Pons (tissue), 1 donor: ENCODE results near the gene MBOAT2.
A peak's percentile ranks its signal among the peaks of the same experiment; 100 is the strongest.
"Not testable (repeated sequence)": the region's sequence is repeated elsewhere in the genome, so short reads cannot be mapped to it uniquely, and the experiment has no call there.

ENCODE experiments used
- DNase-seq: peaks from one replicate; pipeline ENCODE4 v3.0.0-alpha.2; 2016; ENCODE audit warnings: low spot score

MBOAT2 gene

DNA sequence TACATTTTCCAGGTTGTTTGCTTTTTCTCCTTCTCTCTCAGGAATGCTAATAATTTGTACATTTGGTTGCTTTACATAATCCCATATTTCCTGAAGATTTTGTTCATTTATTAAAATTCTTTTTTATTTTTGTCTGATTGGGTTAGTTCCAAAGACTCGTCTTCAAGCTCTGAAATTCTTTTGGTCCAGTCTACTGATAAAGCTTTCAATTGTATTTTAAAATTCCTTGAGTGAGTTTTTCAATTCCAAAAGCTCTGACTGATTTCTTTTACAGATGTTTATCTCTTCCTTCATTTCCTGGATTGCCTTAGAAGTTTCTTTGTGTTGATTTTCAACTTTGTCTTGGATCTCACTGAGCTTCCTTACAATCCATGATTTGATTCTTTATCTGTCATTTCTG is 50.0 kb downstream of the MBOAT2 start:
- no peak for DNase-seq

DNA sequence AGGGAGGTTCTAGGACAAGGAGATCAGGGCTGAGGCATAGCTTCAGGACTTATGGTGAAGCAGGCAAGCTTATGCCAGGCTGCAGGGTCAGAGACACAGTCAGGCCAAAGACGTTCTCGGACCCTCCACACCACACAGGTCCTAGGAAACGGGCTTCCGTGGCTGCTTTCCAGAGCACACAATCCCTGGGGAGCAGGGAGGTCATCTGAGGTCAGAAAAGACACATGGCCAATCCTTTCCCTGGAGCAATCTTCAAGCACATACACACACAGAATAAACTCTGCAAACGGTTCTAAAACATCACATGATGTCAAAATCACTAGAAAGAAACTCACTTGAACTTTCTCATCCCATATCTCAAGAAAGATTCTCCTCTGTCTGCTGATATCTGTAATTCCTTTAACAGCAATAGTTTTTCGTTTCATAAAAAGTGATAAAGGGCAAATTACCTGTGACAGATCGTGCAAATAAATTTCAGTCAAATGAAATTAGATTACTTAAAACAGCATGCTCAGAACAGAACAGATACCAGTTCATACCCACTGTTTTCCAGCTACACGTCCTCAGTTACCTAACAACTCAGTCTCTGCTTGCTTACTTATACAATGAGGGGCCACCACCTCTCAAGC is 63.9 kb downstream of the MBOAT2 start:
- DNase-seq: no peak

DNA sequence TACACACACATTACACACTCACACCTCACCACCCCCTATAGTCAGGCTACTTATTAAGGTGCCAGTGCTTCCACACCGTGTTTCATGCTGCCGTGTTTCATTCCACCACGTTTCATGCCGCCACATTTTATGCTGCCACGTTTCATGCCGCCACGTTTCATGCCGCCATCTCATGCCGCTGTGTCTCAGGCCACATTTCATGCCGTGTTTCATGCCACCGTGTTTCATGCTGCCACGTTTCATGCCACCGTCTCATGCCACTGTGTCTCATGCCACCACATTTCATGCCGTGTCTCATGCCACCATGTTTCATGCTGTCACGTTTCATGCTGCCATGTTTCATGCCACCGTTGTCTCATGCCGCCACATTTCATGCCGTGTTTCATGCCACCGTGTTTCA is 65.1 kb downstream of the MBOAT2 start:
- no peak for DNase-seq

DNA sequence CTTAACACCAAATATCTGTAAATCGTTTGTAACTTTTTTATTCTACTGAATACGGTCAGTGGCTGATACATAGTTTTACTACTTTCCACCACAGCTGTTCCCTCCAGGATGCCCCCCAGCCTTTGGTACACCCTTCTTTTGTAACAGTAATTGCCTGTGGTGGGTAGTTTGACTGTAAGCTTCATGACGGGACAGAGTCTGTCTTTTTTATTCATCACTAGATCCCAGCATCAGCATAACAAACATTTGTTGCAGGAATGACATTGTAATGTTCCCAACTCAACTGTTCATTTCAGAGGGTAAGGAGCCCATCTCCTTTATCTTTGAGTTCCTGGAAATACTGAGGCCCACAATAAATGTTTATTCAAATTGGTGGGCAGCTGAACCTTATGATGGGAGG is 67.5 kb downstream of the MBOAT2 start:
- no peak for DNase-seq

DNA sequence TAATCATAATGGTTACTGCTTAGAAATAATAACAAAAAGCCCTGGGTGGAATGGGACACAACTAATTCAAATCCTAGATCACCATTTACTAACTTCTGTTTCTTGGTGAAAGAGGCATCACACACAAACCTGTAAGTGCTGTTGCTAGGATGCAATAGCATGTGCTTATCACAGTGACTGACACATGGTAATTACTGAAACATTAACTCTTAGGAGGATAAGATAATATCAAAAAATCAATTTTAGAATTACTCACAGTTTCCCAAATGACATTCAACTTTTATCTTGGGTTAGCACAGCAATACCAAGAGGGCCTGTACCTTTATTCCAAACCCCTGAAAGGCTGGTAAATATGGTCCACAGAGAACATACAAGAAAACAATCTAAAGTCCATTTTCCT is 69.1 kb downstream of the MBOAT2 start:
- DNase-seq: no peak

DNA sequence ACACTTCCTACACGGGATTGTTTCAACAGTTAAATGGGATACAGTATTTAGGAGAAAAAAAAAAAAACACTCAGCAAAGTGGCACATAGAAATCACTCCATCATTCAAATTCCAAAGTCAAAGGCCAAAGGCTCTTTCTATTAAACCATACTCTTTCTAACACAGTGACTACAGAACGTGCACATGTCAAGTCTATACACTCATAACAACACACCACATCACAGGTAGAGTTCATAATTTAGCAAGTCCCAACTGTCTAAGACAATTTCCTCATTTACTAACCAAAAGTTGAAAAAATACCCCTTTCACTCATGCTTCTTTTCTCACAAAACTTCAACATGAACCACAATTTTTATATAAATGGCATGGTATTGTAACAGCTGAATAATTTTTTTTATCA is 70.8 kb downstream of the MBOAT2 start:
- DNase-seq: no peak

DNA sequence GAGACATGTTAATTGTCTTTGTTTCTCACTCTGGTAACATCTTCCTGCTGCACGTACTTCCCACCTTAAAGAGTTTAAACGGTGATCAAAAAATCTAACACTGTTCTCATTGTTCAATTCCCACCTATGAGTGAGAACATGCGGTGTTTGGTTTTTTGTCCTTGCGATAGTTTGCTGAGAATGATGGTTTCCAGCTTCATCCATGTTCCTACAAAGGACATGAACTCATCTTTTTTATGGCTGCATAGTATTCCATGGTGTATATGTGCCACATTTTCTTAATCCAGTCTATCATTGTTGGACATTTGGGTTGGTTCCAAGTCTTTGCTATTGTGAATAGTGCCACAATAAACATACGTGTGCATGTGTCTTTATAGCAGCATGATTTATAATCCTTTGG is 73.3 kb downstream of the MBOAT2 start:
- DNase-seq: not testable (repeated sequence)

DNA sequence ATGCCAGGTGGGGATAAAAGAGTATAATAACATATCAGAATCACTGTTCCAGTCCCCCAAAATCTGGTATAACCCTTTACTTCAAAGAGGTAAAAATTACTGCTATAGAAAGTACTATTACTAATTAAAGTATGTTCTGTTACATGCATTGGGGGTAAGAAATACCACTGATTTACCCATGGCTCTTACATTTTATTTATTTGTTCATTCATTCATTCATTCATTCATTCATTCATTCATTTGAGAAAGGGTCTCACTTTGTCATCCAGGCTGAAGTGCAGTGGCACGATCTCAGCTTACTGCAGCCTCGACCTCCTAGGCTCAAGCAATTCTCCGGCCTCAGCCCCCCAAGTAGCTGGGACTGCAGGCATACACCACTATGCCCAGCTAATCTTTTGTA is 74.4 kb downstream of the MBOAT2 start:
- no peak for DNase-seq

DNA sequence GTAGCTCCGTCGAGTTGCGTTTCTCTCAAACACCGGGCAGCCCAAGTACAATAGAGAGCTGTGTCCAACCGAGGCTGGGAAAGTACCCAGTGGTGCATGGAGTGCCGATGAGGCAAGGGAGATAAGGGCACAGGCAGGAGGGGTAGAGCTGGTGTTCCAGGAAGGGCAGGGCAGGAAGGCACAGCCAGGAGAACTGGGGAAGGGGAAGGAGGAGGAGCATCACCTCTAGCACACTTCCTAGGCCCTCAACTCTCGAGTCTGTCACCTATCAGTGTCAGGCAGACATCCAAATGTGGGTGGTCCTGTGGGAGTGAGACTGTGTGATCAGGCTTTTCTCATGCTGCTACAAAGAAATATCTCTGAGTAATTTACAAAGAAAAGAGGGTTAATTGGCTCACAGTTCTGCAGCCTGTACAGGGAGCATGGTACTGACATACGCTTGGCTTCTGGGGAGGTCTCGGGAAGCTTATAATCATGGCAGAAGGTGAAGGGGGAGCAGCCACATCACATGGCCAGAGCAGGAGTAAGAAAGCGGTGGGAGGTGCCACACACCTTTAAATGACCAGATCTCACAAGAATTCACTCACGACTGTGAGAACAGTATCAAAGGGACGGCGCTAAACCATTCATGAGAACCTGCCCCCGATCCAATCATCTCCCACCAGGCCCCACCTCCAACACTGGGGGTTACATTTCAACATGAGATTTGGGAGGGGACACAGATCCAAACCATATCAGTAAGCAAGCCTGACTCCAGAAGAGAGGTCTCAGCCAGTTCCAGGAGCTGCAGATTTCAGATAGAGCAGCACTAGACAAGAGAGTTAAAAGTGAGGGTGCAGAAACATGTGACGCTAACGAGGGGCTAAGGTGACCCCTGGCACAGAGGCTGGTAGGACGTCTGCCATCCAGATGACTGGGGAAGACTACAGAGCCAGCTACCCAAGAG is 75.7 kb downstream of the MBOAT2 start:
- DNase-seq: peak; percentile 92

DNA sequence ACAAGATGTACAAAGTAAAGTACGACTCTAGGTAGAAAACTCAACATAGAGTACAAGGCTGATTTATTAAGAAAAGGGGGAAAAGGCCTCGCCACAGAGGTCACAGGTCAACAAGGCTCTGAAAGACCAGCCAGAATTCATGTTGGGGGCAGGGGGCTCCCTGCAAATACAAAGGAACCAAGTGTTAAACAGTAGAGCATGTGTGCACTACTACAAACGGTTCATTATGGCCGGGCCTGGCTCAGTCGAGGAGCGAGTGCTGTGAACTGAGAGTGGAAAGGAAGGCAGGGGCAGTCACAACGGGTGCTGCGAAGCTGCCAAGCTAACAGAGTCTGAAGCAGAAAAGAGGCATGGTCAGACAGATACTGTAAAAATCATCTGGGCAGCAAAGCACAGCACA is 77.1 kb downstream of the MBOAT2 start:
- peak; percentile 97 for DNase-seq

DNA sequence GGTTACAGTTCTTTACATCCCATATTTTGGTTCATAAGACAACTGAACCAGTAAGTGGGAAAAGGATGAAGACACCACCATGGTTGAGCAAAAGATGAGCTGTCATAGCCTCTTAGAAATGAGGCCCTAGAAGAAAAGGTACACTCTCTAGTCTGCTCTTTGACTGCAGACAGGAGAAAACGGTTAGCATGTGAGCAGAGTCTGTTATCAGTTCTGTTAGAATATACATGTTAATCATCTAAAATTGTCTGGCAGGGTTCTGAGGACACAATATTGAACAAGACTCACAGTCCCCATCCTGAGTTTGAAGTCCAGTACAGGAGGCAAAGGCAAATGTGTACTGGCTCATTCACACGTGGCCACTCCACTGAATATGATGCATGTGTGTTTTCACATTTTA is 78.1 kb downstream of the MBOAT2 start:
- DNase-seq: peak; percentile 26

DNA sequence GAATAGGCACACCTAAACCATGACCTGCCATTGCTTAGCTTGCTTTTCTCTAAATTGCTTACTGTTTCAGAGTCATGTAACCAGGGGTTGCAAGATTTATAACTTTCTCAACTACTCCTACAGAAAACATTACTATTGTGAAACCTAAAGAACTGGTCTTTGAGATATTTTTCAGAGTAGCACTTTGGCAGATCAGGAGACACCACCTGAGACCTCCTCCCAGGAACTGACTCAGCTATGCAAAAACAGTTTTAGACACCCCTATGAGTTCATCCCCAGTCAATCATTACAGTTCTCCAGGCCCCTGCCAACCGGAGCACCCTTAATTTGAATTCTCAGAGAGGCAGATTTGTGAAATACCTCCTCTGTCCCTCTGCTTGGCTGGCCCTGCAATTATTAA is 80.3 kb downstream of the MBOAT2 start:
- DNase-seq: no peak

DNA sequence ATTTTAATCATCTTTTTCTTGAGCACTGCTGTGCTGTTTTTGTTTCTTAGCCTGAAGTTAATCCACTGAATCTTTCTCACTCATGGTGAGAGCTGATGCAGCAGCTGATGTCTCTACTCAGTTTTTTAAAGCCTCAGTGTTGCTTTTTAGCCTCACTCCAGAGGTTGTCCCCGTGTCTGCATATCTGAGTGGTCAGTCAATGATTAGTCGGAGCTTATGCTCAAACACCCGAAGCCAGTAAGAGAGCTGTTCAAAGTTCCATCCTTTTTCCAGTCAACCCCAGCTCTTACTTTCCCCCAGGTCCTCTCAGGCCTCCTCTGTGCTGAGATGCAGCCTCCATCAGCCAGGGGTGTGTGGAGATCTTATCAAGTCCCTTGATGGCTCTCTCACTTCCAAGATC is 81.1 kb downstream of the MBOAT2 start:
- DNase-seq: no peak

DNA sequence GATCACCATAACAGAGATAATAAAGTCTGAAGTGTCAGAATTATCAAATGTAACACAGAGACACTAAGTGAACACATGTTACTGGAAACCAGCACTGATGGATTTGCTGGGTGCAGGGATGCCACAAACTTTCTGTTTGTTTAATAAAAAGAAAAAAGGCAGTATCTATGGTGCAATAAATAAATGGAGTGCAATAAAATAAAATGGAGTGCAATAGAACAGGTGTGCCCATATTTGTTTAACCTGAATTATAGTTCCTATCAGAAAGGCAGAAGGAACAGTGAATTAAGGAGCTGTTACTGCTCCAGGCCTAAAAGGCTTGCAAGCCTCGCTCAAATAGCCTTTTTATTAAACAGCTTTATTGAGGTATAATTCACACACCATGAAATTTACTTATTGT is 85.1 kb downstream of the MBOAT2 start:
- DNase-seq: no peak

DNA sequence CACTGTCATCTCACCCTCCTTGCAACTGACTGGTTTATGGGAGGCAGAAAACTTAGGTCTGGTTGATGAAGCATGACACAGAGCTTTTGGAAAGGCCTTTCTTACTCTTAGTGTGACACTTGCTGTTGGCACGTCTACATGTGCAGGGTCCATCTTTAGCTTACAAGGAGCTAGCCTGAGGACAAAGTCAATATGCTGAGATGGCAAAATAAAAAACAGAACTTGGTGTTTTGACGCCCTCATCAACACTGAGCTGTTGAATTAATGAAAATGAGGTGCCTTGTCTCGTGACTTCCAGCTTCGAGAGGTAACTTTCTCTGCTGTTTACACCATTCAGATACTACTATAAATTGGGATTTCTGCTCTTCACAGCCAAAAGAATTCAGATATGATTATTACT is 87.5 kb downstream of the MBOAT2 start:
- no peak for DNase-seq

DNA sequence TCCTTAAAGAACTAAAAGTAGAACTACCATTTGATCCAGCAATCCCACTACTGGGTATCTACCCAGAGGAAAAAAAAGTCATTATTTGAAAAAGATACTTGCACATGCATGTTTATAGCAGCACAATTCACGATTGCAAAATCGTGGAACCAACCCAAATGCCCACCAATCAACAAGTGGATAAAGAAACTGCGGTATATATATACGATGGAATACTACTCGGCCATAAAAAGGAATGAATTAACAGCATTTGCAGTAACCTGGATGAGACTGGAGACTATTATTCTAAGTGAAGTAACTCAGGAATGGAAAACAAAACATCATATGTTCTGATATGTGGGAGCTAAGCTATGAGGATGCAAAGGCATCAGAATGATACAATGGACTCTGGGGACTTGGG is 89.7 kb downstream of the MBOAT2 start:
- not testable (repeated sequence) for DNase-seq

DNA sequence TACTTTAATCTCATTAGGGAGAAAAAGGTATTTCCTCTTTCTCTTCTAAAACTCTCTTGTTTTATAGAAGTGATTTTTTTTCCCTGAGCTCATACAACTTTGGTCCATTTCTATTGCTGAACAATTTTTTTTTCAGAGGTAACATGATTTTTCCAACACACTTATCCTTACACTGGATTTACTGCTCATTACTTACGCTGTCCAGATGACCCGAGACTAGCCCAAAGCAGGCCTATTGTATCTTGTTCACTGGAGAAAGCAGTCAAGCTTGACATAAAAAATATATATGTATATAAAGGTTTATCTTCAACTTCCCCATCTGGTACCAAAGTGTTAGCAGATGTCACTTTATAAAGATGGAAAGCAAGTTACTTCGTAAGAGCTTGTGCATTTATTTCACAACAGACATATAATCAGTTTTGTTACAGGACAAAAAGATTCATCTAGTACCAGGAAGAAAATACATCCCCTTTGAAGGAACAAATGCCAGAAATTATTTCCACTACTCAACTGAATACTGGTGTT is 95.7 kb downstream of the MBOAT2 start:
- DNase-seq: no peak

DNA sequence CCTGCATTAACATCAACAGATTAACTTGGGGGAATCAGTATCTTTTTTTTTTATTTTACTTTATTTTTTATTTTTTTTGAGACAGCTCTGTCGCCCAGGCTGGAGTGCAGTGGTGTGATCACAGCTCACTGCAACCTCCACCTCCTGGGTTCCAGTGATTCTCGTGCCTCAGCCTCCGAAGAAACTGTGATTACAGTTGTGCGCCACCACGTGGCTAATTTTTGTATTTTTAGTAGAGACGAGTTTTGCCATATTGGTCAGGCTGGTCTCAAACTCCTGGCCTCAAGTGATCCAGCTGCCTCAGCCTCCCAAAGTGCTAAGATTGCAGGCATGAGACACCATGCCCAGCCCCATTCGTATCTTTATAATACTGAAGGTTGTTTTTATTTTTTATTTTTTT is 99.6 kb downstream of the MBOAT2 start:
- not testable (repeated sequence) for DNase-seq

DNA sequence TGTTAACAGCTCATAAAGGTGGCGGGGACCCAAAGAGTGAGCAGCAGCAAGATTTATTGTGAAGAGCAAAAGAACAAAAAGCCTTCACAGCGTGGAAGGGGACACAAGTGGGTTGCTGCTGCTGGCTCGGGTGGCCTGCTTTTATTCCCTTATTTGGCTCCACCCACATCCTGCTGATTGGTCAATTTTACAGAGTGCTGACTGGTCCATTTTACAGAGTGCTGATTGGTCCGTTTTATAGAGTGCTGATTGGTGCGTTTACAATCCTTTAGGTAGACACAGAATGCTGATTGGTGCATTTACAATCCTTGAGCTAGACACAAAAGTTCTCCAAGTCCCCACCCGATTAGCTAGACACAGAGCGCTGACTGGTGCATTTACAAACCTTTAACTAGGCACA is 100.7 kb downstream of the MBOAT2 start:
- DNase-seq: not testable (repeated sequence)

DNA sequence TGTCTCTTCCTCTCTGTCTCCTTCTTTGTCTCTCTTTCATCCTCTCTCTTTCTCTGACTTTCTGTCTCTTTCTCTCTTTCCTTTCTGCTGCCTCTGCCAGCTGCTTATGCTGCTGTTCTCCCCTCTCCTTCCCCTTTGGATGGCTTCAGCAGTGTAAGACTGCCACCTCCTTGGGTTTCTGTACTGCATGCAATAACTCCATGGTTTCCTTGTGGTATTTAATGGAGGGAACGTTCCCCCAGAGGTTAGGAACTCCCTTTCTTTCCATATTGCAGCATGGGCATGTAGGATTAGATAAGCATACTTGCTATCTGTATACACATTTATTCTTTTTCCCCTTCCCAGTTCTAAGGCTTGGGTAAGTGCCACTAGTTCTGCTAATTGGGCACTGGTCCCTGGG is 106.3 kb downstream of the MBOAT2 start:
- not testable (repeated sequence) for DNase-seq

DNA sequence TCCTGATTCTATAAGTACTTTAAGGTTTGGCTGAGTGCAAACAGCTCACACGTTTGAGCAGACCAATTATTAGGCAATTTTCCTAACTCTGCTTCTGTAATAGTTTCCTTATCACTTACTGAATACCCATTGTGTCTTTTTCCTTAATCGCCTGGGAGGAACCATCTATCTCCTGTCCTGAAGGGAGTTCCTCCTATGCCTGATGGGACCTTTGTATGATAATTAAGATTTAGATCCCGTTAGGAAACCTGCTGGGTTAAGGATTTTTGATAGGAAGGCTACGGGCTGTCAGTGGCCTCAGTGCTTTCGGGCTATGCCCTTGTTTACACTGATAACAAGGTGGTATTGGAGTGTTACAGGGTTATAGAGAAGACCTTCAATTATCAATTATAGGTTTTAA is 106.8 kb downstream of the MBOAT2 start:
- DNase-seq: not testable (repeated sequence)

DNA sequence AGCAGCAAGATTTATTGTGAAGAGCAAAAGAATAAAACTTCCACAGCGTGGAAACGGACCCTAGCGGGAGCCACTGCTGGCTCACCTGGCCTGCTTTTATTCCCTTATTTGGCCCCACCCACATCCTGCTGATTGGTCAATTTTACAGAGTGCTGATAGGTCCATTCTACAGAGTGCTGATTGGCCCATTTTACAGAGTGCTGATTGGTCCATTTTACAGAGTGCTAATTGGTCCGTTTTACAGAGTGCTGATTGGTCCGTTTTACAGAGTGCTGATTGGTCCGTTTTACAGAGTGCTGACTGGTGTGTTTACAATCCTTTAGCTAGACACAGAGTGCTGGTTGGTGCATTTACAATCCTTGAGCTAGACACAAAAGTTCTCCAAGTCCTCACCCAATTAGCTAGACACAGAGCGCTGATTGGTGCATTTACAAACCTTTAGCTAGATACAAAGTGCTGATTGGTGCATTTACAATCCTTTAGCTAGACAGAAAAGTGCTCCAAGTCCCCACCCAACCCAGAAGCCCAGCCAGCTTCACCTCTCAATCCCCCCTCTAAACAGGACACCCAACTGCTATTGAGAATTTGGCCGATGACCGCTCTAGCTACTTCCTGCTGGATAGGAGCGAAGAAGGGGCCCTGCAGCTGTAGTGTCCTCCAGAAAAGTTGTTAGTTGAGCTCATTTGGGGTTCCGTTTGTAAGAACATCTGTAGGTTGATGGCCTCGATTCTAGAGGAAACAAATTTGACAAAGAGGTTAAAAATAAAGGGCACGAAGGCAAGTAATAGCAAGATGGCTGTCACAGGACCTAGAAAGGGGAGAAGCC is 108.2 kb downstream of the MBOAT2 start:
- DNase-seq: not testable (repeated sequence)
